H9 (cell line): Measurements from ENCODE around the gene TBC1D10B. TPM values are rescaled to one million over a fixed set of nuclear protein-coding genes. Genes with fewer than 3 reads are reported as not detected.

Source experiments
- DNase-seq: peaks from one replicate; pipeline ENCODE4 v3.0.0-alpha.2; 2017
- H2AFZ ChIP-seq: one replicate; pipeline ENCODE4 v1.6.1; 2013; ENCODE audit warnings: mild to moderate bottlenecking, low read length, control low read depth, moderate library complexity
- H2AK5ac ChIP-seq: 2 replicates; pipeline ENCODE4 v1.6.1; 2013; ENCODE audit warnings: low read length, control low read depth, mixed read lengths; ENCODE audit not compliant: insufficient read length
- H2BK120ac ChIP-seq: one replicate; pipeline ENCODE4 v1.6.1; 2013; ENCODE audit warnings: low read depth, mild to moderate bottlenecking, low read length, control low read depth, inconsistent platforms; ENCODE audit not compliant: poor library complexity, severe bottlenecking
- H2BK12ac ChIP-seq: 2 replicates; pipeline ENCODE4 v1.6.1; 2013; ENCODE audit warnings: low read length, control low read depth, mixed read lengths, low read depth; ENCODE audit not compliant: insufficient read length
- H2BK15ac ChIP-seq: 2 replicates; pipeline ENCODE4 v1.6.1; 2013; ENCODE audit warnings: low read depth, low read length, control low read depth
- H2BK20ac ChIP-seq: one replicate; pipeline ENCODE4 v1.6.1; 2013; ENCODE audit warnings: low read depth, mild to moderate bottlenecking, low read length, control low read depth, inconsistent platforms; ENCODE audit not compliant: poor library complexity, severe bottlenecking
- H2BK5ac ChIP-seq: 2 replicates; pipeline ENCODE4 v1.6.1; 2013; ENCODE audit warnings: low read length, control low read depth, mixed read lengths; ENCODE audit not compliant: insufficient read length
- H3K14ac ChIP-seq: 2 replicates; pipeline ENCODE4 v1.6.1; 2013; ENCODE audit warnings: low read length, control low read depth; ENCODE audit not compliant: insufficient read depth
- H3K18ac ChIP-seq: 2 replicates; pipeline ENCODE4 v1.6.1; 2013; ENCODE audit warnings: low read depth, mild to moderate bottlenecking, mixed read lengths, low read length, control low read depth; ENCODE audit not compliant: insufficient read length
- H3K23ac ChIP-seq: 2 replicates; pipeline ENCODE4 v1.6.1; 2013; ENCODE audit warnings: low read length, control low read depth, mixed read lengths, low read depth; ENCODE audit not compliant: insufficient read length
- H3K23me2 ChIP-seq: 2 replicates; pipeline ENCODE4 v1.6.1; 2013; ENCODE audit warnings: low read depth, mild to moderate bottlenecking, mixed read lengths, low read length, control low read depth; ENCODE audit not compliant: insufficient read length, poor library complexity, severe bottlenecking
- H3K27ac ChIP-seq: 2 replicates; pipeline ENCODE4 v1.5.1; 2013; ENCODE audit warnings: low read length, control low read depth, mixed read lengths, low read depth; ENCODE audit not compliant: insufficient read length
- H3K27me3 ChIP-seq: 2 replicates; pipeline ENCODE4 v1.6.1; 2013; ENCODE audit warnings: low read length, control low read depth, inconsistent platforms; ENCODE audit not compliant: insufficient read depth
- H3K4ac ChIP-seq: 2 replicates; pipeline ENCODE4 v1.6.1; 2013; ENCODE audit warnings: low read depth, mild to moderate bottlenecking, control low read depth, inconsistent platforms, low read length, moderate library complexity
- H3K4me1 ChIP-seq: 2 replicates; pipeline ENCODE4 v1.6.1; 2013; ENCODE audit warnings: low read length, control low read depth, inconsistent platforms; ENCODE audit not compliant: insufficient read depth
- H3K4me2 ChIP-seq: 2 replicates; pipeline ENCODE4 v1.6.1; 2013; ENCODE audit warnings: low read length, control low read depth, mixed read lengths; ENCODE audit not compliant: insufficient read length, insufficient read depth
- H3K56ac ChIP-seq: 2 replicates; pipeline ENCODE4 v1.6.1; 2013; ENCODE audit warnings: low read depth, mild to moderate bottlenecking, mixed read lengths, low read length, control low read depth; ENCODE audit not compliant: insufficient read length
- H3K79me1 ChIP-seq: 2 replicates; pipeline ENCODE4 v1.6.1; 2013; ENCODE audit warnings: low read depth, mild to moderate bottlenecking, moderate library complexity, low read length, control low read depth, inconsistent platforms; ENCODE audit not compliant: insufficient read depth, poor library complexity, severe bottlenecking
- H3K79me2 ChIP-seq: 2 replicates; pipeline ENCODE4 v1.6.1; 2013; ENCODE audit warnings: low read length, control low read depth, inconsistent platforms; ENCODE audit not compliant: insufficient read depth
- H3K9ac ChIP-seq: 2 replicates; pipeline ENCODE4 v1.6.1; 2013; ENCODE audit warnings: low read length, control low read depth, mixed read lengths; ENCODE audit not compliant: insufficient read length; ENCODE audit errors: extremely low read depth
- H3K9me3 ChIP-seq: one replicate; pipeline ENCODE4 v1.6.1; 2013; ENCODE audit warnings: low read depth, low read length, inconsistent platforms; ENCODE audit not compliant: control insufficient read depth
- H3T11ph ChIP-seq: one replicate; pipeline ENCODE4 v1.6.1; 2013; ENCODE audit warnings: mild to moderate bottlenecking, low read length, control low read depth, inconsistent platforms
- H4K20me1 ChIP-seq: one replicate; pipeline ENCODE4 v1.6.1; 2013; ENCODE audit not compliant: control insufficient read depth, insufficient read length, insufficient read depth
- H4K5ac ChIP-seq: 2 replicates; pipeline ENCODE4 v1.6.1; 2013; ENCODE audit warnings: low read depth, mild to moderate bottlenecking, mixed read lengths, low read length, control low read depth; ENCODE audit not compliant: insufficient read length
- H4K8ac ChIP-seq: replicated peaks from 2 replicates; pipeline ENCODE4 v1.6.1; 2013; ENCODE audit warnings: low read length, control low read depth, mixed read lengths, low read depth; ENCODE audit not compliant: insufficient read length
- H4K91ac ChIP-seq: 2 replicates; pipeline ENCODE4 v1.6.1; 2013; ENCODE audit warnings: low read depth, mild to moderate bottlenecking, moderate library complexity, mixed read lengths, low read length, control low read depth; ENCODE audit not compliant: insufficient read length
- H3K27ac Mint-ChIP-seq, 3 experiments: 2 replicates in 2 of 3; 3 replicates in 1 of 3; pipeline ENCODE4 v1.8.0; 2020 to 2021; ENCODE audit warnings: mixed read lengths in 3 of 3, mild to moderate bottlenecking in 1 of 3, moderate library complexity in 1 of 3
- H3K27me3 Mint-ChIP-seq: 2 replicates; pipeline ENCODE4 v1.8.0; 2021; ENCODE audit warnings: low read depth, mild to moderate bottlenecking, moderate library complexity, mixed read lengths
- H3K36me3 Mint-ChIP-seq, 3 experiments: 2 replicates in 2 of 3; 3 replicates in 1 of 3; pipeline ENCODE4 v1.8.0; 2020 to 2021; ENCODE audit warnings: low read depth in 3 of 3, mixed read lengths in 3 of 3; ENCODE audit not compliant: insufficient read depth in 1 of 3
- H3K4me1 Mint-ChIP-seq, 2 experiments: 2 replicates each; pipeline ENCODE4 v1.8.0; 2020; ENCODE audit warnings: mixed read lengths in 2 of 2
- H3K4me3 Mint-ChIP-seq, 2 experiments: 2 replicates in 1 of 2; 3 replicates in 1 of 2; pipeline ENCODE4 v1.8.0; 2020 to 2021; ENCODE audit warnings: mild to moderate bottlenecking in 2 of 2, mixed read lengths in 2 of 2, moderate library complexity in 1 of 2
- H3K9me3 Mint-ChIP-seq, 2 experiments: 2 replicates in 1 of 2; 3 replicates in 1 of 2; pipeline ENCODE4 v1.8.0; 2020; ENCODE audit warnings: mild to moderate bottlenecking in 2 of 2, mixed read lengths in 2 of 2, moderate library complexity in 1 of 2
- CTCF ChIP-seq: fragments of 200-600 bp; sonication (generic); conservative IDR thresholded peaks from 3 replicates; pipeline ENCODE4 v1.8.0; 2021; ENCODE audit warnings: antibody characterized with exemption, mild to moderate bottlenecking
- WGBS: extraction: QIAGEN DNeasy Blood & Tissue Kit; methylation state at CpG from one replicate; pipeline ENCODE4 v1.1.7; 2013; ENCODE audit warnings: missing lambda C conversion rate, low lambda C conversion rate, mixed read lengths; ENCODE audit not compliant: insufficient read length; ENCODE audit errors: extremely low coverage; 5-methylcytosine and 5-hydroxymethylcytosine counted together
- total RNA-seq: library from RNA; stranded (reverse); gene quantifications from 2 replicates; pipeline ENCODE4 v1.2.1, GENCODE V29; 2021

Gene TBC1D10B
- total RNA-seq, 1 experiment from 2014 or later = 25.6 TPM

GRCh38 chr16:30414159-30414558 is 43.9 kb upstream of the TBC1D10B start:
- Histone ChIP-seq H2BK5ac (no peak overlapping the region), H2BK120ac (no peak overlapping the region), H2BK20ac (no peak overlapping the region), H3K27ac (no peak overlapping the region), H2BK15ac (no peak overlapping the region), H3K9ac (no peak overlapping the region), H4K8ac (no peak overlapping the region), H2BK12ac (no peak overlapping the region), H3K18ac (no peak overlapping the region), H3K4me2 (no peak overlapping the region), H3K27me3 (no peaks in the 10 kb centered on the region), H3K14ac (no peak overlapping the region), H4K5ac (no peak overlapping the region), H4K20me1 (no peaks in the 10 kb centered on the region), H3K23me2 (peaks cover 8% of the 10 kb centered on the region), H2AFZ (no peak overlapping the region), H3K23ac (no peak overlapping the region), H3K4ac (no peak overlapping the region), H3K79me1 (no peaks in the 10 kb centered on the region), H4K91ac (no peak overlapping the region), H3T11ph (no peak overlapping the region), H3K4me1 (no peaks in the 10 kb centered on the region), H3K79me2 (0 out of 2 replicates have a peak, but pooled peaks cover 1% of the 10 kb centered on the region), H3K9me3 (no peaks in the 10 kb centered on the region), H2AK5ac (no peak overlapping the region), H3K56ac (no peak overlapping the region)
- no peak overlapping the region for H3K4me3 Mint-ChIP-seq
- H3K27me3 Mint-ChIP-seq = no peaks in the 10 kb centered on the region; the same call in 1 of the 2 replicates
- H3K4me1 Mint-ChIP-seq = peaks cover 9 to 17% of the 10 kb centered on the region in 2 experiments
- peaks cover 23 to 38% (median 38%) of the 10 kb centered on the region in 3 experiments; a peak in 6 of 7 replicates for H3K36me3 Mint-ChIP-seq
- TF ChIP-seq CTCF = no peak
- WGBS = no CpG with 5 or more reads among the region's 5 CpGs
- H3K27ac Mint-ChIP-seq = 0 out of 7 replicates have a peak overlapping the region, but pooled peaks of 1 of the 3 experiments have one; percentile 10
- no peaks in the 10 kb centered on the region for H3K9me3 Mint-ChIP-seq
- no peak for DNase-seq
